ENCODE results near the gene CYP4A22.

CYP4A22 gene

GRCh38 chr1:47182676-47183235 is 45.5 kb downstream of the CYP4A22 start:
- no peak for DNase-seq (ENCODE audit: extremely low read depth, low read depth)
- TF ChIP-seq CTCF (IDR thresholded peaks at IDR 0.05; ENCODE audit: low read depth, low read length), result no peak

GRCh38 chr1:47183308-47184089 is 46.3 kb downstream of the CYP4A22 start:
- no peak for DNase-seq (ENCODE audit: extremely low read depth, low read depth)
- TF ChIP-seq CTCF (IDR thresholded peaks at IDR 0.05; ENCODE audit: low read depth, low read length), result no peak

- DNase-seq (ENCODE audit: extremely low read depth, low read depth), result no peak
- TF ChIP-seq CTCF (IDR thresholded peaks at IDR 0.05; ENCODE audit: low read depth, low read length), result no peak
Measured at GRCh38 chr1:47184090-47184821, 47.0 kb downstream of the CYP4A22 start.

- no peak for DNase-seq (ENCODE audit: extremely low read depth, low read depth)
- no peak for TF ChIP-seq CTCF (IDR thresholded peaks at IDR 0.05; ENCODE audit: low read depth, low read length)
Measured at GRCh38 chr1:47184822-47185677, 47.8 kb downstream of the CYP4A22 start.

GRCh38 chr1:47186267-47187185 is 49.3 kb downstream of the CYP4A22 start:
- TF ChIP-seq CTCF (IDR thresholded peaks at IDR 0.05; ENCODE audit: low read depth, low read length), result no peak
- no peak for DNase-seq (ENCODE audit: extremely low read depth, low read depth)

GRCh38 chr1:47187231-47187925 is 50.1 kb downstream of the CYP4A22 start:
- no peak for TF ChIP-seq CTCF (IDR thresholded peaks at IDR 0.05; ENCODE audit: low read depth, low read length)
- DNase-seq (ENCODE audit: extremely low read depth, low read depth), result no peak

All from AG09319 (cell line).